ENCODE measurements around the gene APOBEC3F.
A peak's percentile ranks its signal among the peaks of the same experiment; 100 is the strongest.
"Not testable (repeated sequence)": the region's sequence is repeated elsewhere in the genome, so short reads cannot be mapped to it uniquely, and the experiment has no call there.

APOBEC3F gene

GRCh38 chr22:39049486-39049885 lies 8.8 kb downstream of the APOBEC3F start:
- not testable (repeated sequence) for H3K9ac ChIP-seq (ENCODE audit: low read depth, low read length); H3K79me2 ChIP-seq (ENCODE audit: insufficient read depth, low read length); H3K4me1 ChIP-seq (ENCODE audit: insufficient read depth, low read length); H3K4me2 ChIP-seq (ENCODE audit: insufficient read depth, low read length); H3K9me3 ChIP-seq (ENCODE audit: insufficient read depth, low read length, severe bottlenecking); ATAC-seq (ENCODE audit: insufficient read depth, low read depth); H3K27ac ChIP-seq (ENCODE audit: low read length); H4K20me1 ChIP-seq (ENCODE audit: insufficient read depth, low read length); H3K27me3 ChIP-seq (ENCODE audit: insufficient read depth, low read length, poor library complexity); H3K36me3 ChIP-seq (ENCODE audit: insufficient read depth, low read length); H3K4me3 ChIP-seq (ENCODE audit: low read depth in 1 of 2, low read length in 2 of 2); DNase-seq; H2AFZ ChIP-seq (ENCODE audit: low read depth, low read length)

- not testable (repeated sequence) for H3K27ac ChIP-seq (ENCODE audit: low read length); H3K4me1 ChIP-seq (ENCODE audit: insufficient read depth, low read length); DNase-seq; ATAC-seq (ENCODE audit: insufficient read depth, low read depth); H3K4me2 ChIP-seq (ENCODE audit: insufficient read depth, low read length); H3K9me3 ChIP-seq (ENCODE audit: insufficient read depth, low read length, severe bottlenecking); H2AFZ ChIP-seq (ENCODE audit: low read depth, low read length); H3K27me3 ChIP-seq (ENCODE audit: insufficient read depth, low read length, poor library complexity); H4K20me1 ChIP-seq (ENCODE audit: insufficient read depth, low read length); H3K9ac ChIP-seq (ENCODE audit: low read depth, low read length); H3K36me3 ChIP-seq (ENCODE audit: insufficient read depth, low read length); H3K79me2 ChIP-seq (ENCODE audit: insufficient read depth, low read length); H3K4me3 ChIP-seq (ENCODE audit: low read depth in 1 of 2, low read length in 2 of 2)
These were observed 11.3 kb downstream of the APOBEC3F start for GRCh38 chr22:39051844-39052495.

GRCh38 chr22:39055658-39056057 lies 15.0 kb downstream of the APOBEC3F start:
- no peak overlapping the region for H2AFZ ChIP-seq (ENCODE audit: low read depth, low read length)
- H3K4me2 ChIP-seq (ENCODE audit: insufficient read depth, low read length), result no peak overlapping the region
- no peak overlapping the region for H3K9ac ChIP-seq (ENCODE audit: low read depth, low read length)
- H3K27me3 ChIP-seq (ENCODE audit: insufficient read depth, low read length, poor library complexity), result no peaks in the 10 kb centered on the region
- no peak overlapping the region for H3K4me3 ChIP-seq (ENCODE audit: low read depth in 1 of 2, low read length in 2 of 2)
- H3K79me2 ChIP-seq (ENCODE audit: insufficient read depth, low read length), result no peaks in the 10 kb centered on the region
- ATAC-seq (ENCODE audit: insufficient read depth, low read depth), result no peak
- no peaks in the 10 kb centered on the region for H3K36me3 ChIP-seq (ENCODE audit: insufficient read depth, low read length)
- no peaks in the 10 kb centered on the region for H3K4me1 ChIP-seq (ENCODE audit: insufficient read depth, low read length)
- no peak for DNase-seq
- no peak for TF ChIP-seq EZH2 (IDR thresholded peaks at IDR 0.05; ENCODE audit: borderline replicate concordance, low read depth, low read length, severe bottlenecking)
- TF ChIP-seq CTCF (IDR thresholded peaks at IDR 0.05; ENCODE audit: borderline replicate concordance, extremely low read depth, low read length, poor library complexity, severe bottlenecking), result no peak
- no peaks in the 10 kb centered on the region for H3K9me3 ChIP-seq (ENCODE audit: insufficient read depth, low read length, severe bottlenecking)
- H3K27ac ChIP-seq (ENCODE audit: low read length), result no peak overlapping the region
- no peaks in the 10 kb centered on the region for H4K20me1 ChIP-seq (ENCODE audit: insufficient read depth, low read length)

GRCh38 chr22:39061290-39061689 lies 20.6 kb downstream of the APOBEC3F start:
- ATAC-seq (ENCODE audit: insufficient read depth, low read depth); H4K20me1 ChIP-seq (ENCODE audit: insufficient read depth, low read length); H3K9ac ChIP-seq (ENCODE audit: low read depth, low read length): not testable (repeated sequence)

GRCh38 chr22:39061951-39062350 lies 21.3 kb downstream of the APOBEC3F start:
- H3K27ac ChIP-seq (ENCODE audit: low read length); H3K9ac ChIP-seq (ENCODE audit: low read depth, low read length); H3K27me3 ChIP-seq (ENCODE audit: insufficient read depth, low read length, poor library complexity); H3K4me3 ChIP-seq (ENCODE audit: low read depth in 1 of 2, low read length in 2 of 2); ATAC-seq (ENCODE audit: insufficient read depth, low read depth); H3K36me3 ChIP-seq (ENCODE audit: insufficient read depth, low read length); H4K20me1 ChIP-seq (ENCODE audit: insufficient read depth, low read length); H3K4me2 ChIP-seq (ENCODE audit: insufficient read depth, low read length); H3K9me3 ChIP-seq (ENCODE audit: insufficient read depth, low read length, severe bottlenecking); H2AFZ ChIP-seq (ENCODE audit: low read depth, low read length); H3K4me1 ChIP-seq (ENCODE audit: insufficient read depth, low read length); DNase-seq; H3K79me2 ChIP-seq (ENCODE audit: insufficient read depth, low read length): not testable (repeated sequence)

More at GRCh38 chr22:39061290-39061689, 20.6 kb downstream of the APOBEC3F start:
- not testable (repeated sequence) for H3K4me1 ChIP-seq (ENCODE audit: insufficient read depth, low read length); H3K79me2 ChIP-seq (ENCODE audit: insufficient read depth, low read length); H2AFZ ChIP-seq (ENCODE audit: low read depth, low read length); H3K27ac ChIP-seq (ENCODE audit: low read length); H3K27me3 ChIP-seq (ENCODE audit: insufficient read depth, low read length, poor library complexity); H3K9me3 ChIP-seq (ENCODE audit: insufficient read depth, low read length, severe bottlenecking); H3K4me3 ChIP-seq (ENCODE audit: low read depth in 1 of 2, low read length in 2 of 2); DNase-seq; H3K36me3 ChIP-seq (ENCODE audit: insufficient read depth, low read length); H3K4me2 ChIP-seq (ENCODE audit: insufficient read depth, low read length)

- not testable (repeated sequence) for H3K4me3 ChIP-seq (ENCODE audit: low read depth in 1 of 2, low read length in 2 of 2); H3K36me3 ChIP-seq (ENCODE audit: insufficient read depth, low read length); H3K27ac ChIP-seq (ENCODE audit: low read length); H3K9ac ChIP-seq (ENCODE audit: low read depth, low read length); ATAC-seq (ENCODE audit: insufficient read depth, low read depth); DNase-seq; H3K9me3 ChIP-seq (ENCODE audit: insufficient read depth, low read length, severe bottlenecking); H2AFZ ChIP-seq (ENCODE audit: low read depth, low read length); H3K4me1 ChIP-seq (ENCODE audit: insufficient read depth, low read length); H3K27me3 ChIP-seq (ENCODE audit: insufficient read depth, low read length, poor library complexity); H3K4me2 ChIP-seq (ENCODE audit: insufficient read depth, low read length); H4K20me1 ChIP-seq (ENCODE audit: insufficient read depth, low read length); H3K79me2 ChIP-seq (ENCODE audit: insufficient read depth, low read length)
These were observed 23.2 kb downstream of the APOBEC3F start for GRCh38 chr22:39063904-39064303.

GRCh38 chr22:39066442-39067276 lies 26.0 kb downstream of the APOBEC3F start:
- not testable (repeated sequence) for DNase-seq; H3K36me3 ChIP-seq (ENCODE audit: insufficient read depth, low read length); H3K9ac ChIP-seq (ENCODE audit: low read depth, low read length); H3K9me3 ChIP-seq (ENCODE audit: insufficient read depth, low read length, severe bottlenecking); H3K4me2 ChIP-seq (ENCODE audit: insufficient read depth, low read length); H2AFZ ChIP-seq (ENCODE audit: low read depth, low read length); H3K4me3 ChIP-seq (ENCODE audit: low read depth in 1 of 2, low read length in 2 of 2); H4K20me1 ChIP-seq (ENCODE audit: insufficient read depth, low read length); H3K79me2 ChIP-seq (ENCODE audit: insufficient read depth, low read length); H3K27ac ChIP-seq (ENCODE audit: low read length); H3K4me1 ChIP-seq (ENCODE audit: insufficient read depth, low read length); H3K27me3 ChIP-seq (ENCODE audit: insufficient read depth, low read length, poor library complexity)
- ATAC-seq (ENCODE audit: insufficient read depth, low read depth), result peak; percentile 42; the same call in 1 of the 3 replicates
